ENCODE data around the gene EXOC3L2. TPM values are rescaled to one million over a fixed set of nuclear protein-coding genes. Genes with fewer than 3 reads are reported as not detected.

EXOC3L2 gene
- total and polyA plus RNA-seq, 7 donors, result 0.14 to 1.7 (median 0.51) TPM; not detected in 3

DNA sequence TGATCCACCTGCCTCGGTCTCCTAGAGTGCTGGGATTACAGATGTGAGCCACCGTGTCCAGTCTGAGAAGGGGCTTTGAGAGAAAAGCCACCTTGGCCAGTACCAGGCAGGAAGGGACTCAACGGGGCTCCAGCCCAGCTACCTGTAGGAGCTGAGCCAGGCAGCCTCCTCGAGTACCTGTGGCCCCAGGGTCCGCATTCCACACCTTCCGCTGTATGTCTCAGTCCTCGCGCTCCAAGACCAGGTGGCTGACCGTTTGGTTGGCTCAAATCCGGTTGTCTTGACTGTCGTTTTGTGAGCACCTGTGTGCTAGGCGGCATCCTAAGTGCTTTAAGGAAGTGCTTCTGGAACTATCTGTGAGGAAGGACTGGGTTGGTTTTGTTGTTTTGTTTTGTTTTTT, 22.1 kb upstream of the EXOC3L2 start:
- intact Hi-C loops (cut with DNase I), result no loop called here
- TF ChIP-seq EP300 (IDR thresholded peaks at IDR 0.05), result no peak
- no peak for TF ChIP-seq POLR2A (IDR thresholded peaks at IDR 0.05)
- no peak for TF ChIP-seq POLR2AphosphoS5 (IDR thresholded peaks at IDR 0.05)
- DNase-seq, result no peak
- H3K27me3 ChIP-seq, result no peaks in the 10 kb centered on the region
- no peaks in the 10 kb centered on the region for H3K9me3 ChIP-seq
- no peak overlapping the region for H3K27ac ChIP-seq
- 90 to 95% methylated on average over 12 of the region's 12 CpGs for WGBS, 2 donors
- H3K36me3 ChIP-seq, result peaks cover 5 to 69% (median 9%) of the 10 kb centered on the region in 4 donors
- no peak overlapping the region for H3K4me3 ChIP-seq
- no peaks in the 10 kb centered on the region for H3K4me1 ChIP-seq

DNA sequence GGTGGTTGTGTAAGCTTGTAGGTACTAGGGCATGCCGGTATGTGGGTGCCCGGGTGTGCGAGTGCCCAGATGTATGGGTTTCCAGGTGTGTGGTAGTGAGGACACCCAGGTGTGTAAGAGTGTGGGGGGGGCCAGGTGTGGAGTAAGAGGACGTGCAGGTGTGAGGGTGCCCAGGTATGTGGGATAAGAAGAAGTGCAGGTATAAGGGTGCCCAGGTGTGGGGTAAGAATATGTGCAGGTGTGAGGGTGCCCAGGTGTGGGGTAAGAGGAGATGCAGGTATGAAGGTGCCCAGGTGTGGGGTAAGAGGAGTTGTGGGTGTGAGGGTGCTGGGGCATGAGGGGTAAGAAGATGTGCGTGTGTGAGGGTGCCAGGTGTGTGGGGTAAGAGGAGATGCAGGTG, 20.2 kb upstream of the EXOC3L2 start:
- no peaks in the 10 kb centered on the region for H3K4me1 ChIP-seq
- no peak for TF ChIP-seq POLR2A (IDR thresholded peaks at IDR 0.05)
- no peak for TF ChIP-seq POLR2AphosphoS5 (IDR thresholded peaks at IDR 0.05)
- TF ChIP-seq EP300 (IDR thresholded peaks at IDR 0.05), result no peak
- no peak for TF ChIP-seq CTCF (IDR thresholded peaks at IDR 0.05)
- peaks cover 0 to 59% (median 3%) of the 10 kb centered on the region in 4 donors for H3K36me3 ChIP-seq
- WGBS, 2 donors, result 96% methylated on average over 5 of the region's 5 CpGs
- H3K4me3 ChIP-seq, result no peak overlapping the region
- no peak overlapping the region for H3K27ac ChIP-seq
- H3K9me3 ChIP-seq, result no peaks in the 10 kb centered on the region
- intact Hi-C loops (cut with DNase I), result no loop called here
- no peak for DNase-seq
- no peaks in the 10 kb centered on the region for H3K27me3 ChIP-seq

DNA sequence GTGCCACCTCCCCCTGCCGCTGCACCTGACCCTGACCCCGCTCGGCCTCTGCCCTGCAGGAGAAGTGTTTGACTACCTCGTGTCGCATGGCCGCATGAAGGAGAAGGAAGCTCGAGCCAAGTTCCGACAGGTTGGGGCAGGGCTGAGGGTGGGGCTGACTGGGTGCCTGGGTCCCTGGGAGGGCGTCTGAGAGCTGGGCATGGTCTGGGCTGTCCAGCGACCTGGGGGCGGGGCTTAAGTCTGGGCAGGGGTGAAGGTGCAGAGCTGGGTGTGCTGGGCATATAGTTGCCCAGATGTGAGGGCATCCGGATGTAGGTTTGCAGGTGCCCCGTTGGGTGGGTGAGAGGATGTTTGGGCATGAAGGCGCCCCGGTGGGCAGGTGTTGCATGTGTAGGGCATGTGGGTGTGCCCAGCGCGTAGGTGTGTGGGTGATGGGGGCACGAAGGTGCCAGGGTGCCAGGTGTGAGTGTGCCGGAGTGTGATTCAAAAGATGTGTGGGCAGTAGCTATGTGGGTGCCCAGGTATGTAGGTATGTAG, 19.6 kb upstream of the EXOC3L2 start:
- Histone ChIP-seq H3K27ac (no peak overlapping the region), H3K4me1 (no peaks in the 10 kb centered on the region), H3K4me3 (no peak overlapping the region), H3K27me3 (no peaks in the 10 kb centered on the region), H3K36me3 (peaks cover 0 to 54% (median 3%) of the 10 kb centered on the region in 4 donors), H3K9me3 (no peaks in the 10 kb centered on the region)
- intact Hi-C loops (cut with DNase I), result no loop called here
- 80 to 91% methylated on average over 19 of the region's 19 CpGs for WGBS, 2 donors
- no peak for DNase-seq
- TF ChIP-seq POLR2A (IDR thresholded peaks at IDR 0.05), result no peak
- no peak for TF ChIP-seq EP300 (IDR thresholded peaks at IDR 0.05)
- TF ChIP-seq CTCF (IDR thresholded peaks at IDR 0.05), result no peak
- TF ChIP-seq POLR2AphosphoS5 (IDR thresholded peaks at IDR 0.05), result no peak

DNA sequence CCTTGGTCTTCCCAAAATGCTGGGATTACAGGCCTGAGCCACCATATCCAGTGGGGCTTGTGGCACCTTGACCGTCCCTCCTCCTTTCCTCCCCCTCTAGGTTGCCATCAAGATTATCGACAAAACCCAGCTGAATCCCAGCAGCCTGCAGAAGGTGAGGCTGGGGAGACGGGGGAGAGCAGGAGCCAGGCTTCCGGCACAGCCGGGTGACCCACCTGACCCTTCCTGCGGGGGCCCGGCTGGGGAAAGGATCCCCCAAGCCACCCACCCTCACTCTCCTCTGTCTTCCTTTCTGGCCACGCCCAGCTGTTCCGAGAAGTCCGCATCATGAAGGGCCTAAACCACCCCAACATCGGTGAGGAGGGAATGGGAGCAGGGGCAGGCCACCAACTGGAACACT, 17.8 kb upstream of the EXOC3L2 start:
- Histone ChIP-seq H3K36me3 (peaks cover 0 to 45% (median 3%) of the 10 kb centered on the region in 4 donors), H3K27ac (no peak overlapping the region), H3K4me1 (no peaks in the 10 kb centered on the region), H3K9me3 (no peaks in the 10 kb centered on the region), H3K27me3 (no peaks in the 10 kb centered on the region), H3K4me3 (no peak overlapping the region)
- TF ChIP-seq POLR2AphosphoS5 (IDR thresholded peaks at IDR 0.05), result no peak
- no peak for TF ChIP-seq EP300 (IDR thresholded peaks at IDR 0.05)
- no peak for TF ChIP-seq CTCF (IDR thresholded peaks at IDR 0.05)
- TF ChIP-seq POLR2A (IDR thresholded peaks at IDR 0.05), result no peak
- no peak for DNase-seq
- intact Hi-C loops (cut with DNase I), result no loop called here
- 92 to 96% methylated on average over 11 of the region's 11 CpGs for WGBS, 2 donors

GRCh38 chr19:45262570-45262969, 17.4 kb upstream of the EXOC3L2 start:
- H3K36me3 ChIP-seq, result peaks cover 0 to 40% (median 2%) of the 10 kb centered on the region in 4 donors

More at GRCh38 chr19:45262570-45262969, 17.4 kb upstream of the EXOC3L2 start:
- no peak for DNase-seq
- no peaks in the 10 kb centered on the region for H3K27me3 ChIP-seq
- H3K4me1 ChIP-seq, result no peaks in the 10 kb centered on the region
- no peak overlapping the region for H3K4me3 ChIP-seq
- H3K27ac ChIP-seq, result no peak overlapping the region
- intact Hi-C loops (cut with DNase I), result no loop called here
- 91 to 94% methylated on average over 6 of the region's 6 CpGs for WGBS, 2 donors
- no peaks in the 10 kb centered on the region for H3K9me3 ChIP-seq
- no peak for TF ChIP-seq EP300 (IDR thresholded peaks at IDR 0.05)
- TF ChIP-seq CTCF (IDR thresholded peaks at IDR 0.05), result no peak
